GM23338 (cell line): ENCODE data around the gene TTYH1. TPM values are rescaled to one million over a fixed set of nuclear protein-coding genes. Genes with fewer than 3 reads are reported as not detected.
A peak's percentile ranks its signal among the peaks of the same experiment; 100 is the strongest.

Experiments used
- ATAC-seq: fragments of 200-7000 bp; cut with Tn5 transposase; 3 replicates; pipeline ENCODE4 v1.9.1; 2020
- DNase-seq: peaks from one replicate; pipeline ENCODE4 v3.0.0-alpha.2; 2015; ENCODE audit warnings: low spot score
- H2AFZ ChIP-seq: fragments of 200-600 bp; sonication (generic); 2 replicates; pipeline ENCODE4 v1.8.0; 2016; ENCODE audit warnings: antibody characterized with exemption, mild to moderate bottlenecking, moderate library complexity
- H3F3A ChIP-seq: fragments of 200-600 bp; sonication (generic); replicated peaks from 2 replicates; pipeline ENCODE4 v1.8.0; 2017; ENCODE audit warnings: antibody characterized with exemption, mixed run types, low read depth
- H3K27ac ChIP-seq: fragments of 200-600 bp; sonication (generic); 2 replicates; pipeline ENCODE4 v1.6.1; 2016; ENCODE audit warnings: low read depth
- H3K27me3 ChIP-seq: fragments of 200-600 bp; sonication (generic); 2 replicates; pipeline ENCODE4 v1.8.0; 2016; ENCODE audit warnings: mild to moderate bottlenecking, mixed run types, moderate library complexity; ENCODE audit not compliant: insufficient read depth
- H3K36me3 ChIP-seq: fragments of 200-600 bp; sonication (generic); 2 replicates; pipeline ENCODE4 v1.8.0; 2016; ENCODE audit warnings: mild to moderate bottlenecking; ENCODE audit not compliant: insufficient read depth
- H3K4me1 ChIP-seq: fragments of 200-600 bp; sonication (generic); 2 replicates; pipeline ENCODE4 v1.8.0; 2016; ENCODE audit warnings: mild to moderate bottlenecking, moderate library complexity; ENCODE audit not compliant: insufficient read depth
- H3K4me2 ChIP-seq: fragments of 200-600 bp; sonication (generic); 2 replicates; pipeline ENCODE4 v1.7.1; 2017; ENCODE audit warnings: mixed run types
- H3K4me3 ChIP-seq: fragments of 200-600 bp; sonication (generic); 2 replicates; pipeline ENCODE4 v1.6.1; 2016; ENCODE audit warnings: mixed run types
- H3K79me2 ChIP-seq: fragments of 200-600 bp; sonication (generic); replicated peaks from 2 replicates; pipeline ENCODE4 v1.8.0; 2017; ENCODE audit warnings: mild to moderate bottlenecking; ENCODE audit not compliant: insufficient read depth
- H3K9me2 ChIP-seq: fragments of 200-600 bp; sonication (generic); 2 replicates; pipeline ENCODE4 v1.8.0; 2017; ENCODE audit not compliant: insufficient read depth
- H4K20me1 ChIP-seq: fragments of 200-600 bp; sonication (generic); replicated peaks from 2 replicates; pipeline ENCODE4 v1.8.0; 2017; ENCODE audit warnings: mild to moderate bottlenecking; ENCODE audit not compliant: insufficient read depth
- H3K27ac Mint-ChIP-seq: 2 replicates; pipeline ENCODE4 v1.8.0; 2020; ENCODE audit warnings: inconsistent platforms, mild to moderate bottlenecking, moderate library complexity, mixed read lengths
- H3K27me3 Mint-ChIP-seq: 3 replicates; pipeline ENCODE4 v1.8.0; 2022; ENCODE audit warnings: low read depth, mild to moderate bottlenecking, moderate library complexity, mixed read lengths, inconsistent platforms; ENCODE audit not compliant: insufficient read depth, poor library complexity
- H3K36me3 Mint-ChIP-seq: 3 replicates; pipeline ENCODE4 v1.8.0; 2021; ENCODE audit warnings: low read depth, mild to moderate bottlenecking, inconsistent platforms, moderate library complexity, mixed read lengths
- H3K4me1 Mint-ChIP-seq: 3 replicates; pipeline ENCODE4 v1.8.0; 2020; ENCODE audit warnings: mild to moderate bottlenecking, inconsistent platforms, mixed read lengths
- H3K4me3 Mint-ChIP-seq: 3 replicates; pipeline ENCODE4 v1.8.0; 2021; ENCODE audit warnings: moderate library complexity, mild to moderate bottlenecking, inconsistent platforms, mixed read lengths
- H3K9me3 Mint-ChIP-seq: 3 replicates; pipeline ENCODE4 v1.8.0; 2020; ENCODE audit warnings: moderate library complexity, mild to moderate bottlenecking, inconsistent platforms, mixed read lengths
- CREB1 ChIP-seq: fragments of 250-450 bp; sonication (Bioruptor Pico); IDR thresholded peaks from 2 replicates; pipeline ENCODE4 v1.5.0; 2020; ENCODE audit warnings: low read depth, mild to moderate bottlenecking, moderate library complexity
- CTCF ChIP-seq, 2 experiments: fragments of 200-600 bp in 1 of 2; sonication (generic) in 1 of 2; conservative IDR thresholded peaks; 2 replicates each; pipeline versions ENCODE4 v1.5.1 to v1.6.1; 2016 to 2017; ENCODE audit warnings: antibody characterized with exemption in 2 of 2, low read depth in 2 of 2, mild to moderate bottlenecking in 2 of 2, moderate library complexity in 1 of 2
- ETS1 ChIP-seq: IDR thresholded peaks from 2 replicates; pipeline ENCODE4 v1.6.1; 2016; ENCODE audit warnings: antibody characterized with exemption
- EZH2 ChIP-seq: fragments of 200-600 bp; sonication (generic); IDR thresholded peaks from one replicate; pipeline ENCODE4 v1.8.0; 2017; ENCODE audit warnings: antibody characterized with exemption, mild to moderate bottlenecking, low read depth; ENCODE audit not compliant: unreplicated experiment
- EZH2phosphoT487 ChIP-seq: fragments of 200-600 bp; sonication (generic); IDR thresholded peaks from one replicate; pipeline ENCODE4 v1.8.1; 2018; ENCODE audit warnings: antibody characterized with exemption; ENCODE audit not compliant: unreplicated experiment
- JUNB ChIP-seq: IDR thresholded peaks from one replicate; pipeline ENCODE4 v1.6.1; 2016; ENCODE audit warnings: antibody characterized with exemption; ENCODE audit not compliant: unreplicated experiment
- STAT1 ChIP-seq: IDR thresholded peaks from one replicate; pipeline ENCODE4 v1.6.1; 2016; ENCODE audit warnings: antibody characterized with exemption; ENCODE audit not compliant: unreplicated experiment
- ZNF114 ChIP-seq: fragments of 250-450 bp; sonication (Bioruptor Pico); IDR thresholded peaks from 2 replicates; pipeline ENCODE4 v1.5.0; 2020; ENCODE audit warnings: mild to moderate bottlenecking, moderate library complexity
- ZNF331 ChIP-seq: fragments of 250-450 bp; sonication (Bioruptor Pico); IDR thresholded peaks from 2 replicates; pipeline ENCODE4 v1.5.0; 2020; ENCODE audit warnings: low read depth, mild to moderate bottlenecking, moderate library complexity
- ZNF462 ChIP-seq: fragments of 250-450 bp; sonication (Bioruptor Pico); IDR thresholded peaks from 2 replicates; pipeline ENCODE4 v1.5.0; 2020; ENCODE audit warnings: mild to moderate bottlenecking, moderate library complexity
- polyA plus RNA-seq: library from polyadenylated mRNA; unstranded; fragments of >200 nt; fragmentation: Nextera tagmentation; extraction: Ambion mirVana; gene quantifications from 2 replicates; pipeline ENCODE4 v1.2.1, GENCODE V29; 2016
- total RNA-seq: library from RNA; depleted of rRNA; stranded (reverse); fragments of >200 nt; shearing (Covaris generic); gene quantifications from 2 replicates; pipeline ENCODE4 v1.2.3, GENCODE V29; 2014

The TTYH1 gene
- total and polyA plus RNA-seq, 2 experiments from 2014 or later: 18.2 to 40.8 TPM

- H3K4me3 ChIP-seq: peak overlapping the region; percentile 64; the same call in 1 of the 2 replicates
- DNase-seq (no peak), ATAC-seq (no peak)
- H3K9me2 ChIP-seq: no peaks in the 10 kb centered on the region
- 0 out of 2 replicates have a peak, but pooled peaks cover 3% of the 10 kb centered on the region for H3K79me2 ChIP-seq
- H3K4me2 ChIP-seq: peak overlapping the region; percentile 93
- H3K27me3 ChIP-seq: peaks cover 20% of the 10 kb centered on the region
- Mint-ChIP-seq H3K27me3 (peaks cover 21% of the 10 kb centered on the region), H3K36me3 (peaks cover 34% of the 10 kb centered on the region), H3K27ac (peak overlapping the region; percentile 92; the same call in 1 of the 2 replicates), H3K9me3 (peaks cover 12% of the 10 kb centered on the region), H3K4me3 (peak overlapping the region; percentile 61), H3K4me1 (peaks cover 46% of the 10 kb centered on the region)
- H3K27ac ChIP-seq: peak overlapping the region; percentile 98
- TF ChIP-seq CTCF (conservative IDR thresholded peaks at IDR 0.05; ENCODE audit: low read depth in 2 of 2) (no peak), EZH2 (no peak), JUNB (no peak), STAT1 (no peak), ETS1 (no peak), EZH2phosphoT487 (no peak), CREB1 (no peak), ZNF462 (CRISPR knock-in tag) (no peak), ZNF331 (no peak), ZNF114 (CRISPR knock-in tag) (no peak)
- peaks cover 21% of the 10 kb centered on the region for H3F3A ChIP-seq
- H2AFZ ChIP-seq: no peak overlapping the region
- H4K20me1 ChIP-seq: no peaks in the 10 kb centered on the region; the same call in 1 of the 2 replicates
- peaks cover 37% of the 10 kb centered on the region for H3K4me1 ChIP-seq
- no peaks in the 10 kb centered on the region for H3K36me3 ChIP-seq
Measured at GRCh38 chr19:54418930-54419800, 3.9 kb downstream of the TTYH1 start.
